Right atrium auricular region (tissue), 2 donors: ENCODE results near the gene CDKAL1. TPM values are rescaled to one million over a fixed set of nuclear protein-coding genes. Genes with fewer than 3 reads are reported as not detected.

Experiments used
- DNase-seq: peaks from one replicate; pipeline ENCODE4 v3.0.0-alpha.2; 2019; ENCODE audit warnings: low spot score
- H3K27ac ChIP-seq, 2 donors: fragments of 200-600 bp; sonication (generic); 1 replicate in 1 of 2; 2 replicates in 1 of 2; pipeline ENCODE4 v1.5.1; 2016 to 2019
- H3K27me3 ChIP-seq, 2 donors: fragments of 200-600 bp; sonication (generic); one replicate each; pipeline versions ENCODE4 v1.5.1 to v1.6.0; 2017 to 2019
- H3K36me3 ChIP-seq: fragments of 200-600 bp; sonication (generic); one replicate; pipeline ENCODE4 v1.5.1; 2016
- H3K4me1 ChIP-seq, 2 donors: fragments of 200-600 bp; sonication (generic); one replicate each; pipeline versions ENCODE4 v1.5.1 to v1.6.0; 2017 to 2019
- H3K4me3 ChIP-seq, 2 donors: fragments of 200-600 bp; sonication (generic); 1 replicate in 1 of 2; 2 replicates in 1 of 2; pipeline ENCODE4 v1.5.1; 2017 to 2019; ENCODE audit warnings: mild to moderate bottlenecking in 1 of 2, moderate library complexity in 1 of 2
- H3K9me3 ChIP-seq, 2 donors: fragments of 200-600 bp; sonication (generic); one replicate each; pipeline ENCODE4 v1.5.1; 2019
- total RNA-seq, 2 donors: library from RNA; depleted of rRNA; stranded (reverse); fragments of >200 nt; gene quantifications; one replicate each; pipeline ENCODE4 v1.1.0, GENCODE V29; 2016
- TF ChIP-seq, protein P1 (sequence below), 2 donors: fragments of 200-600 bp; sonication (generic); IDR thresholded peaks; one replicate each; pipeline ENCODE4 v1.5.1; 2019; ENCODE audit warnings: antibody characterized with exemption in 2 of 2

The CDKAL1 gene
- total RNA-seq, 2 donors from 2014 or later = 8.8 to 10.5 TPM

GRCh38 chr6:20866036-20866435 lies 331.8 kb downstream of the CDKAL1 start:
- Histone ChIP-seq H3K36me3 (no peaks in the 10 kb centered on the region), H3K4me3 (no peak overlapping the region), H3K4me1 (peaks cover 0 to 8% of the 10 kb centered on the region in 2 donors), H3K27ac (no peak overlapping the region), H3K9me3 (no peaks in the 10 kb centered on the region), H3K27me3 (no peaks in the 10 kb centered on the region)
- DNase-seq = no peak
- TF ChIP-seq, protein P1, sequence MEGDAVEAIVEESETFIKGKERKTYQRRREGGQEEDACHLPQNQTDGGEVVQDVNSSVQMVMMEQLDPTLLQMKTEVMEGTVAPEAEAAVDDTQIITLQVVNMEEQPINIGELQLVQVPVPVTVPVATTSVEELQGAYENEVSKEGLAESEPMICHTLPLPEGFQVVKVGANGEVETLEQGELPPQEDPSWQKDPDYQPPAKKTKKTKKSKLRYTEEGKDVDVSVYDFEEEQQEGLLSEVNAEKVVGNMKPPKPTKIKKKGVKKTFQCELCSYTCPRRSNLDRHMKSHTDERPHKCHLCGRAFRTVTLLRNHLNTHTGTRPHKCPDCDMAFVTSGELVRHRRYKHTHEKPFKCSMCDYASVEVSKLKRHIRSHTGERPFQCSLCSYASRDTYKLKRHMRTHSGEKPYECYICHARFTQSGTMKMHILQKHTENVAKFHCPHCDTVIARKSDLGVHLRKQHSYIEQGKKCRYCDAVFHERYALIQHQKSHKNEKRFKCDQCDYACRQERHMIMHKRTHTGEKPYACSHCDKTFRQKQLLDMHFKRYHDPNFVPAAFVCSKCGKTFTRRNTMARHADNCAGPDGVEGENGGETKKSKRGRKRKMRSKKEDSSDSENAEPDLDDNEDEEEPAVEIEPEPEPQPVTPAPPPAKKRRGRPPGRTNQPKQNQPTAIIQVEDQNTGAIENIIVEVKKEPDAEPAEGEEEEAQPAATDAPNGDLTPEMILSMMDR (IDR thresholded peaks at IDR 0.05) = no peak

DNA sequence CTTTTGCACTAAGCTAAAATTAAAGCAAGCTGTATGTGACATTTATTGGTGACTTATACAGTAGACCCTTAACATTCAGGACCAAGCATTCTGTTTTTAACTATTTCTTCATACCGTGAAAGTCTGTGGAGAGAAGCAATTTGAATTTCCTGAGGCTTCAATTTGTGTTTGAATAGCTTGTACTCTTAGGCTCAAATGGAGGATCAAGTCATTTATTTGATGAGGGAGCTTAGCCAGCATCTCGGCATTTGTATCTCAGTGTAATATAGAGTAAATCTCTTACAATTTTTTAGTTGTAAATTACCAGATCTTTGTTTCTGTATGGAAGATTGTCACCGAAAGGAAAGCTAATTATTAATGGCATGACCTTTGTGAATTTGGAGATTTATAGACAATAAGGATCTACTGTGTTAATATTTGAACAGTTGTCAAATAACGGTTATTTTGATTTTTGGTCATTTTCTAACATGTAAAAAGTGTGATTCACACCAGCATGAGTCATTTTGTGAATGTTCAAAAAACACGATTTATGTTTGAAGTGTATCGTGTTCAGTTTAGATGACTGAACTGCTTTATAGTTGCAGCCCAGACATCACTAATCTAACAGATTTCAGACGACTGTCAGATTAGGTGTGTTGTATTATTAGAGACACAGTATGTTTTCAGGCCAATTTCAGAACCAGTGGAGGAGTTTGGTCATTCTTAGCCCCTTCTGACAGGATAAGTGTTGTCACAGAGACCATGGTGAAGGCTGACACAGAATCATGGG lies 332.9 kb downstream of the CDKAL1 start:
- H3K27me3 ChIP-seq = no peaks in the 10 kb centered on the region
- H3K27ac ChIP-seq = no peak overlapping the region
- H3K9me3 ChIP-seq = no peaks in the 10 kb centered on the region
- H3K36me3 ChIP-seq = no peaks in the 10 kb centered on the region
- TF ChIP-seq, protein P1 (IDR thresholded peaks at IDR 0.05) = no peak
- peaks cover 0 to 8% of the 10 kb centered on the region in 2 donors for H3K4me1 ChIP-seq
- H3K4me3 ChIP-seq = no peak overlapping the region
- DNase-seq = no peak

DNA sequence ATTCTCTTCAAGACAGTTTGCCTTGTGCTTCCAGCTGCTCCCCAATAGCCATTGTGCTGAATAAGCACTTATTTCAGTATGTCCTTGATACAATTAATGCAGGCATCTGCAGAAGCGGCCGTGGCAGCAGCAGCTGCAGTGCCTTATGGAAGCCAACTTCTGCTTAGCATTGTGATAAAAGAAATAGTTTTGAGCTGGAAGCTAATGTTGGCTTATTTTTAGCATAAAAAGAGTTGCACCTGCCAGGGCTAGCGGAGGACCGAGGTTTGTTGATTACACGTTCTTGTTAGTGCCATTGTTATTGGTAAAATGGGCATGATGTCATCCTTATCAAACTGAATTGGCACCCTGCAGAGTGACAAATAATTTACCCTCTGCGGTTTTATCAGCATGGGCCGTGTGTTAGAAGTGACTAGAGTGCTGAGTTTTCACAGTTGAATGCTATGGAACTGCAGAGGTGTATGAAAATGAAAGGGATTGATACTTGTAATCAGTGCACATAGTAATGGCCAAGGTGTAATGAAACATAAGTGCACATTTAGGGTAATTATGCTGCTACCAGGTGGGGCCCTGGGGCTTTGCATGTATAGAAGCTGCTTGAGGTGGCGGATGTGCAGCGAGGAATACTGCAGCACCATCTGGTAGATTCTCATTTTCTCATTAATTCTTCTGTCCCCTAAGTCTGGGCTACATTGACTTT lies 334.3 kb downstream of the CDKAL1 start:
- H3K27ac ChIP-seq = no peak overlapping the region

DNA sequence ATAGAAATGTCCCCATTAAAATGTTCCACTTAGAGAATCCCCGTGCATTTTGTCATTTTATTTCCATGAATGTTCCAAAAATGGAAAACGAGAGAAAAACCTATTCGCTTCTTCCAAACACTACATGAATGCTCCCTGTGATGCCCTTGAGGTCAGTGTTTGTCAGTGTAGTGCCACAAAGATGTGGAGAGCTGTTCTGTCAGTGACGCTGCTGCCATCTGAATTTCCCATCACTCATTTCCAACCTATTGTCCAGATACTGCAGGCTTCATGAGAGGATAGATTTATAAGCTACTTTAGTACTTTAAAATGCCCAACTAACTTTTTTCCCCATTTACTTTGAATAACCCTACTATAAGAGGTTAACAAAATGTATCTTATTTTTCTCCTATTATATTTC lies 335.8 kb downstream of the CDKAL1 start:
- H3K9me3 ChIP-seq = no peaks in the 10 kb centered on the region
- TF ChIP-seq, protein P1 (IDR thresholded peaks at IDR 0.05) = no peak
- H3K27ac ChIP-seq = no peak overlapping the region
- H3K36me3 ChIP-seq = no peaks in the 10 kb centered on the region
- peaks cover 0 to 8% of the 10 kb centered on the region in 2 donors for H3K4me1 ChIP-seq
- DNase-seq = no peak
- H3K27me3 ChIP-seq = no peaks in the 10 kb centered on the region
- no peak overlapping the region for H3K4me3 ChIP-seq

More for the DNA sequence above, 334.3 kb downstream of the CDKAL1 start:
- H3K27me3 ChIP-seq = no peaks in the 10 kb centered on the region
- no peak overlapping the region for H3K4me3 ChIP-seq
- H3K4me1 ChIP-seq = peaks cover 0 to 8% of the 10 kb centered on the region in 2 donors
- no peaks in the 10 kb centered on the region for H3K36me3 ChIP-seq
- no peaks in the 10 kb centered on the region for H3K9me3 ChIP-seq
- DNase-seq = no peak
- TF ChIP-seq, protein P1 (IDR thresholded peaks at IDR 0.05) = no peak

GRCh38 chr6:20870493-20870892 lies 336.2 kb downstream of the CDKAL1 start:
- no peak overlapping the region for H3K4me3 ChIP-seq
- no peaks in the 10 kb centered on the region for H3K27me3 ChIP-seq
- TF ChIP-seq, protein P1 (IDR thresholded peaks at IDR 0.05) = no peak
- peaks cover 0 to 8% of the 10 kb centered on the region in 2 donors for H3K4me1 ChIP-seq
- DNase-seq = no peak
- H3K36me3 ChIP-seq = no peaks in the 10 kb centered on the region
- no peak overlapping the region for H3K27ac ChIP-seq
- H3K9me3 ChIP-seq = no peaks in the 10 kb centered on the region
